ENCODE results near the gene PRB4.
"Not testable (repeated sequence)": the region's sequence is repeated elsewhere in the genome, so short reads cannot be mapped to it uniquely, and the experiment has no call there.

The PRB4 gene

GRCh38 chr12:11310336-11310735 is at the start of gene PRB4:
Gene PRB4 (minus strand): TSS chr12:11310436. CDS start chr12:11310398, 38 bp downstream.
- no peak for DNase-seq (ENCODE audit: low spot score)

DNA sequence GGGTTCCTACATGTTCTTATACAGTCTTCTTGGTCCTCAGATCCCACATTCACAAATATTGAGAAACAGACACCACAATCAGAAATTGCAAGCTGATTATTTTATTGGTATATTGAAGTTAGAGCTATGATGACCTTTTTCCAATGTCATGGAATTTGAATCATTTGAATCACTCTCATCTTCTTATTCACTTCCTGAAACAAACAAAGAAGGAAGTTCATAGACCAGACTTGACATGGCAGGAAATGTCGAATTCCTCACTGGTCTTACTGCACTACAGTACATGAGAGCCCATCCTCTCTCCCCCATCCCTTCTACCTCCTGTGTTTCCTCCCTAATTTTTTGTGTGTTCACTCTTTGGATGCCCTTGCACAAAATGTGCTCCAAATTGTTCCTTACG is 41.5 kb upstream of the PRB4 start:
- not testable (repeated sequence) for DNase-seq (ENCODE audit: low spot score)

- no peak for DNase-seq (ENCODE audit: low spot score)
Measured at GRCh38 chr12:11348439-11348838, 38.2 kb upstream of the PRB4 start.

GRCh38 chr12:11347810-11348209 is 37.6 kb upstream of the PRB4 start:
- DNase-seq (ENCODE audit: low spot score), result no peak

- DNase-seq (ENCODE audit: low spot score), result no peak
Measured at GRCh38 chr12:11344500-11344899, 34.3 kb upstream of the PRB4 start.

- DNase-seq (ENCODE audit: low spot score), result no peak
Measured at GRCh38 chr12:11324426-11324825, 14.2 kb upstream of the PRB4 start.

DNA sequence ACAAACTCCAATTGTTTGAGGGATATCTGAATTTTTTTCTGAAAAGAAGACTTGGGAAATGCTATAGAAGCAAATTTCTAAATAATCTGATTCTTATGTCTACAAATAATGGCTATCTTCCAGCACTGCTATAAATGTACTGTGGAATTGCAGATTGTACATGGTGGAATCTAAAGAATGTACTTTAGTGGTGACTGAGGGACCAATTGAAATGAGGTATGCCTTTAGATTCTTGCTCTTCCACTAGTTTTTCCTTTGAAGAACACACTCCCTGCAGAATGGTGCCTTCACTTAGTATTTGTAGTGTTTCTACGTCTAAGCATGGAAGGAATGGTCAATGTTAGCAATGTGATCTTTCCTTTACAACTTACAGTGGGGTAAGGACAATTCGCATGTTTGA is 11.7 kb upstream of the PRB4 start:
- no peak for DNase-seq (ENCODE audit: low spot score)

- no peak for DNase-seq (ENCODE audit: low spot score)
Measured at GRCh38 chr12:11307143-11307542, 3.1 kb downstream of the PRB4 start.

DNA sequence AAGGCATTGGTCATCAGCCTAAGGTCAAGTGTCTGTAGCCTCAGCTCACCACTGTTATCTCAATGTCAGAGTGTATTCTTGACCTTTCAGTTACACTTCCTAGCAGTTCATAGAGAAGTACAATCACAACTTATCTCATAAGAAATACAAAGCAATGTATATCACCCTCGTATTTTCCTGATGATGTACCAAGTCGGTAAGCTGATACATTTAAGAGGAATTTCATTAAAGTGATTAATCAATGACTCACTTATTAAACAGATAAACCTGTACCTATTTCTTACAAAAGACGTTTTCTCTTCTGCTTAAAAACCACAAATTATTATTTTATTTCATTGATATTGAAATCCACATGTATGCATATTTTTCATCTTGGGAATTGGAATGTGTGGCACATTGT is 36.8 kb downstream of the PRB4 start:
- DNase-seq (ENCODE audit: low spot score), result no peak

- no peak for DNase-seq (ENCODE audit: low spot score)
Measured at GRCh38 chr12:11269607-11270006, 40.6 kb downstream of the PRB4 start, which contains the start of gene PRB3. Gene PRB3 (minus strand): TSS chr12:11269707. CDS start chr12:11269669, 38 bp downstream.

GRCh38 chr12:11264501-11264900 is 45.7 kb downstream of the PRB4 start:
- no peak for DNase-seq (ENCODE audit: low spot score)
